ENCODE data around the gene TSHZ2.
"Not testable (repeated sequence)": the region's sequence is repeated elsewhere in the genome, so short reads cannot be mapped to it uniquely, and the experiment has no call there.

TSHZ2 gene

GRCh38 chr20:53365076-53365475, 392.9 kb downstream of the TSHZ2 start:
- H3K4me3 ChIP-seq (ENCODE audit: insufficient read depth in 1 of 2, low read depth in 1 of 2, low read length in 2 of 2) = no peak overlapping the region
- H3K23ac ChIP-seq (ENCODE audit: low read length in 2 of 2) = no peak overlapping the region
- no CpG with 5 or more reads among the region's 1 CpG for WGBS
- no peak overlapping the region for H2AFZ ChIP-seq (ENCODE audit: low read depth, low read length)
- H4K8ac ChIP-seq (ENCODE audit: low read length) = no peak overlapping the region
- no peak for DNase-seq
- H2BK5ac ChIP-seq (ENCODE audit: low read depth, low read length, poor library complexity, severe bottlenecking) = no peak overlapping the region
- no peak overlapping the region for H3K18ac ChIP-seq (ENCODE audit: low read depth in 1 of 2, low read length in 2 of 2)
- H4K91ac ChIP-seq (ENCODE audit: low read length) = no peak overlapping the region
- no peaks in the 10 kb centered on the region for H3K36me3 ChIP-seq (ENCODE audit: control insufficient read depth in 1 of 2, insufficient read depth in 2 of 2, low read depth in 1 of 2, low read length in 2 of 2)
- no peaks in the 10 kb centered on the region for H3K27me3 ChIP-seq (ENCODE audit: control insufficient read depth in 1 of 2, insufficient read depth in 1 of 2, low read length in 2 of 2)
- no peaks in the 10 kb centered on the region for H3K79me1 ChIP-seq (replicated peaks; ENCODE audit: low read length, poor library complexity, severe bottlenecking)
- H2AK5ac ChIP-seq (ENCODE audit: low read length, severe bottlenecking) = no peak overlapping the region
- no peak overlapping the region for H3K9ac ChIP-seq (ENCODE audit: low read length)
- no peak overlapping the region for H3K27ac ChIP-seq (ENCODE audit: low read length, poor library complexity, severe bottlenecking)
- H2BK12ac ChIP-seq (ENCODE audit: low read length in 2 of 2) = no peak overlapping the region
- H3K4me1 ChIP-seq (ENCODE audit: control insufficient read depth, insufficient read depth, low read depth, low read length) = no peaks in the 10 kb centered on the region
- H2BK15ac ChIP-seq (ENCODE audit: low read depth, poor library complexity, severe bottlenecking) = no peak overlapping the region
- no peaks in the 10 kb centered on the region for H3K9me3 ChIP-seq (ENCODE audit: control insufficient read depth, low read length)
- H3K14ac ChIP-seq (ENCODE audit: low read length in 2 of 2) = no peak overlapping the region
- H2BK120ac ChIP-seq (ENCODE audit: low read depth, low read length) = no peak overlapping the region
- no peak overlapping the region for H3K4me2 ChIP-seq (ENCODE audit: low read length, poor library complexity, severe bottlenecking)
- H3K4ac ChIP-seq (ENCODE audit: low read depth in 1 of 2, low read length in 2 of 2) = no peak overlapping the region

- no peaks in the 10 kb centered on the region for H3K36me3 ChIP-seq (ENCODE audit: control insufficient read depth in 1 of 2, insufficient read depth in 2 of 2, low read depth in 1 of 2, low read length in 2 of 2)
- H2BK120ac ChIP-seq (ENCODE audit: low read depth, low read length) = no peak overlapping the region
- H3K23ac ChIP-seq (ENCODE audit: low read length in 2 of 2) = no peak overlapping the region
- H3K4me1 ChIP-seq (ENCODE audit: control insufficient read depth, insufficient read depth, low read depth, low read length) = no peaks in the 10 kb centered on the region
- no peaks in the 10 kb centered on the region for H3K27me3 ChIP-seq (ENCODE audit: control insufficient read depth in 1 of 2, insufficient read depth in 1 of 2, low read length in 2 of 2)
- no peak overlapping the region for H3K4me3 ChIP-seq (ENCODE audit: insufficient read depth in 1 of 2, low read depth in 1 of 2, low read length in 2 of 2)
- DNase-seq = no peak
- H3K4me2 ChIP-seq (ENCODE audit: low read length, poor library complexity, severe bottlenecking) = no peak overlapping the region
- no peak overlapping the region for H4K8ac ChIP-seq (ENCODE audit: low read length)
- H2AFZ ChIP-seq (ENCODE audit: low read depth, low read length) = no peak overlapping the region
- H3K9ac ChIP-seq (ENCODE audit: low read length) = no peak overlapping the region
- no peak overlapping the region for H4K91ac ChIP-seq (ENCODE audit: low read length)
- H2BK12ac ChIP-seq (ENCODE audit: low read length in 2 of 2) = no peak overlapping the region
- WGBS = 94% methylated on average over 2 of the region's 2 CpGs
- H3K9me3 ChIP-seq (ENCODE audit: control insufficient read depth, low read length) = no peaks in the 10 kb centered on the region
- H2BK5ac ChIP-seq (ENCODE audit: low read depth, low read length, poor library complexity, severe bottlenecking) = no peak overlapping the region
- H3K18ac ChIP-seq (ENCODE audit: low read depth in 1 of 2, low read length in 2 of 2) = no peak overlapping the region
- no peaks in the 10 kb centered on the region for H3K79me1 ChIP-seq (replicated peaks; ENCODE audit: low read length, poor library complexity, severe bottlenecking)
- H2BK15ac ChIP-seq (ENCODE audit: low read depth, poor library complexity, severe bottlenecking) = no peak overlapping the region
- no peak overlapping the region for H2AK5ac ChIP-seq (ENCODE audit: low read length, severe bottlenecking)
- no peak overlapping the region for H3K27ac ChIP-seq (ENCODE audit: low read length, poor library complexity, severe bottlenecking)
- no peak overlapping the region for H3K4ac ChIP-seq (ENCODE audit: low read depth in 1 of 2, low read length in 2 of 2)
- no peak overlapping the region for H3K14ac ChIP-seq (ENCODE audit: low read length in 2 of 2)
Observed at GRCh38 chr20:53365539-53366075, 393.4 kb downstream of the TSHZ2 start.

GRCh38 chr20:53366928-53367327, 394.8 kb downstream of the TSHZ2 start:
- not testable (repeated sequence) for H4K8ac ChIP-seq (ENCODE audit: low read length); H2AK5ac ChIP-seq (ENCODE audit: low read length, severe bottlenecking); H3K4ac ChIP-seq (ENCODE audit: low read depth in 1 of 2, low read length in 2 of 2); H3K9ac ChIP-seq (ENCODE audit: low read length); H3K23ac ChIP-seq (ENCODE audit: low read length in 2 of 2); H2AFZ ChIP-seq (ENCODE audit: low read depth, low read length); H2BK12ac ChIP-seq (ENCODE audit: low read length in 2 of 2); H2BK120ac ChIP-seq (ENCODE audit: low read depth, low read length); H2BK5ac ChIP-seq (ENCODE audit: low read depth, low read length, poor library complexity, severe bottlenecking); H3K4me3 ChIP-seq (ENCODE audit: insufficient read depth in 1 of 2, low read depth in 1 of 2, low read length in 2 of 2); H3K36me3 ChIP-seq (ENCODE audit: control insufficient read depth in 1 of 2, insufficient read depth in 2 of 2, low read depth in 1 of 2, low read length in 2 of 2); H3K9me3 ChIP-seq (ENCODE audit: control insufficient read depth, low read length); H2BK15ac ChIP-seq (ENCODE audit: low read depth, poor library complexity, severe bottlenecking); H3K4me1 ChIP-seq (ENCODE audit: control insufficient read depth, insufficient read depth, low read depth, low read length); H3K27me3 ChIP-seq (ENCODE audit: control insufficient read depth in 1 of 2, insufficient read depth in 1 of 2, low read length in 2 of 2); H4K91ac ChIP-seq (ENCODE audit: low read length); DNase-seq; H3K14ac ChIP-seq (ENCODE audit: low read length in 2 of 2); H3K27ac ChIP-seq (ENCODE audit: low read length, poor library complexity, severe bottlenecking); H3K4me2 ChIP-seq (ENCODE audit: low read length, poor library complexity, severe bottlenecking); H3K79me1 ChIP-seq (replicated peaks; ENCODE audit: low read length, poor library complexity, severe bottlenecking); H3K18ac ChIP-seq (ENCODE audit: low read depth in 1 of 2, low read length in 2 of 2)
- 90% methylated on average over 8 of the region's 8 CpGs for WGBS

GRCh38 chr20:53369871-53370270, 397.7 kb downstream of the TSHZ2 start:
- Histone ChIP-seq H2BK12ac (ENCODE audit: low read length in 2 of 2) (no peak overlapping the region), H3K4ac (ENCODE audit: low read depth in 1 of 2, low read length in 2 of 2) (no peak overlapping the region), H3K4me2 (ENCODE audit: low read length, poor library complexity, severe bottlenecking) (no peak overlapping the region), H3K36me3 (ENCODE audit: control insufficient read depth in 1 of 2, insufficient read depth in 2 of 2, low read depth in 1 of 2, low read length in 2 of 2) (no peaks in the 10 kb centered on the region), H3K14ac (ENCODE audit: low read length in 2 of 2) (no peak overlapping the region), H3K4me1 (ENCODE audit: control insufficient read depth, insufficient read depth, low read depth, low read length) (no peaks in the 10 kb centered on the region), H2AK5ac (ENCODE audit: low read length, severe bottlenecking) (no peak overlapping the region), H2BK120ac (ENCODE audit: low read depth, low read length) (no peak overlapping the region), H2AFZ (ENCODE audit: low read depth, low read length) (no peak overlapping the region), H2BK15ac (ENCODE audit: low read depth, poor library complexity, severe bottlenecking) (no peak overlapping the region), H3K27ac (ENCODE audit: low read length, poor library complexity, severe bottlenecking) (no peak overlapping the region), H4K8ac (ENCODE audit: low read length) (no peak overlapping the region), H3K27me3 (ENCODE audit: control insufficient read depth in 1 of 2, insufficient read depth in 1 of 2, low read length in 2 of 2) (no peaks in the 10 kb centered on the region), H3K23ac (ENCODE audit: low read length in 2 of 2) (no peak overlapping the region), H3K18ac (ENCODE audit: low read depth in 1 of 2, low read length in 2 of 2) (no peak overlapping the region), H4K91ac (ENCODE audit: low read length) (no peak overlapping the region), H3K9ac (ENCODE audit: low read length) (no peak overlapping the region), H3K4me3 (ENCODE audit: insufficient read depth in 1 of 2, low read depth in 1 of 2, low read length in 2 of 2) (no peak overlapping the region), H3K9me3 (ENCODE audit: control insufficient read depth, low read length) (no peaks in the 10 kb centered on the region), H2BK5ac (ENCODE audit: low read depth, low read length, poor library complexity, severe bottlenecking) (no peak overlapping the region), H3K79me1 (replicated peaks; ENCODE audit: low read length, poor library complexity, severe bottlenecking) (no peaks in the 10 kb centered on the region)
- WGBS = 77% methylated on average over 7 of the region's 7 CpGs
- DNase-seq = no peak

Data from mesenchymal stem cell (in vitro differentiated cells and primary cell).